Mucosa of descending colon (tissue), 3 donors: ENCODE measurements around the gene DLGAP1. TPM values are rescaled to one million over a fixed set of nuclear protein-coding genes. Genes with fewer than 3 reads are reported as not detected.

Source experiments
- ATAC-seq: fragments of 200-7000 bp; cut with Tn5 transposase; one replicate; pipeline ENCODE4 v1.9.1; 2020; ENCODE audit warnings: mild to moderate bottlenecking, moderate library complexity
- DNase-seq, 3 donors: peaks; one replicate each; pipeline ENCODE4 v3.0.0-alpha.2; 2020
- H3K36me3 ChIP-seq: fragments of 200-600 bp; one replicate; pipeline ENCODE4 v1.8.0; 2021; ENCODE audit warnings: low read depth, mild to moderate bottlenecking
- H3K4me1 ChIP-seq: fragments of 200-600 bp; one replicate; pipeline ENCODE4 v1.8.0; 2021; ENCODE audit warnings: low read depth, mild to moderate bottlenecking
- H3K4me3 ChIP-seq: fragments of 200-600 bp; one replicate; pipeline ENCODE4 v1.8.0; 2021; ENCODE audit warnings: mild to moderate bottlenecking
- H3K9me3 ChIP-seq: fragments of 200-600 bp; one replicate; pipeline ENCODE4 v1.8.0; 2021; ENCODE audit warnings: mild to moderate bottlenecking
- intact Hi-C, 2 donors: fragments of 100-400 bp; cut with DNase I in 1 of 2; cut with micrococcal nuclease in 1 of 2; formaldehyde crosslinking; loops; one replicate each; pipeline versions ENCODE4 v1.11.0 to v1.11.1; 2022; cut with DNase I, micrococcal nuclease
- total RNA-seq, 3 donors: library from RNA; stranded (reverse); fragmentation: NEBNext Ultra II Directional in 2 of 3; extraction: Animal tissue kit (Norgen Biotek cat#: 25700) in 2 of 3; gene quantifications; one replicate each; pipeline versions ENCODE4 v1.2.1 to v1.2.4, GENCODE V29; 2021 to 2023
- TF ChIP-seq, protein P1 (sequence below): fragments of 200-600 bp; IDR thresholded peaks from one replicate; pipeline ENCODE4 v1.8.0; 2022; ENCODE audit warnings: antibody characterized with exemption, mild to moderate bottlenecking
- donor health status: DM: no; HTN: no; CAD: no; lungs with moderate emphysema.
- donor health status: DM: no; HTN: no; CAD: no.
- donor health status: DM: no; HTN: yes; CAD: no.

DLGAP1 gene
- total RNA-seq, 3 donors from 2014 or later, result 0.46 to 6.8 (median 4.1) TPM

DNA sequence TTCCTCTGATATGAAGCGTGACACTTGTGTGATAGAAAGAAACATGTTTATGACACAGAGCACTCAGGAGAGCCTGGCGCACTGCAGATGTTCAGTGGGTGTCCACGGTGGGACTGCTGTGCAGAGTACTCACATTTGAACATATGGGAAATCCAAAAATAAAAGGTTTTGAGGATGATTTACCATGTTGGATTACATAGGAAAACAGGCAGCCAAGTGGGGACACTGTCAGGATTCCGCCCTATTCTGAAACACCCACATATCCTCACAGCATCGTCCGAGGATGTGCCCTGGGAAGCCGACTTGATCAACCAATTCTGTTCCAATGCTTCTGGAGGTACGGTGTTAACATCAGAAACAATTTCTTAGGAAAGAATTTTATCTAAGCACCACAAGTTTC lies 741.4 kb downstream of the DLGAP1 start:
- Histone ChIP-seq H3K9me3 (no peaks in the 10 kb centered on the region), H3K4me1 (peaks cover 10% of the 10 kb centered on the region), H3K36me3 (no peaks in the 10 kb centered on the region), H3K4me3 (no peak overlapping the region)
- ATAC-seq, result no peak
- no peak for DNase-seq
- intact Hi-C loops, result no loop called here
- TF ChIP-seq, protein P1, sequence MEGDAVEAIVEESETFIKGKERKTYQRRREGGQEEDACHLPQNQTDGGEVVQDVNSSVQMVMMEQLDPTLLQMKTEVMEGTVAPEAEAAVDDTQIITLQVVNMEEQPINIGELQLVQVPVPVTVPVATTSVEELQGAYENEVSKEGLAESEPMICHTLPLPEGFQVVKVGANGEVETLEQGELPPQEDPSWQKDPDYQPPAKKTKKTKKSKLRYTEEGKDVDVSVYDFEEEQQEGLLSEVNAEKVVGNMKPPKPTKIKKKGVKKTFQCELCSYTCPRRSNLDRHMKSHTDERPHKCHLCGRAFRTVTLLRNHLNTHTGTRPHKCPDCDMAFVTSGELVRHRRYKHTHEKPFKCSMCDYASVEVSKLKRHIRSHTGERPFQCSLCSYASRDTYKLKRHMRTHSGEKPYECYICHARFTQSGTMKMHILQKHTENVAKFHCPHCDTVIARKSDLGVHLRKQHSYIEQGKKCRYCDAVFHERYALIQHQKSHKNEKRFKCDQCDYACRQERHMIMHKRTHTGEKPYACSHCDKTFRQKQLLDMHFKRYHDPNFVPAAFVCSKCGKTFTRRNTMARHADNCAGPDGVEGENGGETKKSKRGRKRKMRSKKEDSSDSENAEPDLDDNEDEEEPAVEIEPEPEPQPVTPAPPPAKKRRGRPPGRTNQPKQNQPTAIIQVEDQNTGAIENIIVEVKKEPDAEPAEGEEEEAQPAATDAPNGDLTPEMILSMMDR, result no peak

DNA sequence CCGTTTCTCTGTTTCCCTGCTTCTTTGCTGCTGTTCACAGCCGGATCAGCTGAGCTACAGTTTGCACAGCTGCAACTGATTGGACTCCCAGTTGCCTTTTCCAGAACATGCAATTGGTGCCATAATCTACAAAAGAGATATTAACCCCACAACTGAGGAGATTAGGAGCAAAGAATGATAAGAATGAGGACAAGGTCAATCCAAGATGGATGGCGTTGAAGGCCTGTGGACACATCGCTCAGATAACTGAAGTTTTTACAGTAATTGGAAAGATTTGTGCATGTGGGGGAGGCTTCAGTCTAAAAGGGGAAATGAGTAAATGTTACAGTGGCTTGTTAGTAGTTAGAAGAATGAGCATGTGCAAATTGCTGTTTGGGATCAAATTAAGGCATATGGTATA lies 741.9 kb downstream of the DLGAP1 start:
- ATAC-seq, result no peak
- intact Hi-C loops, result no loop called here
- no peak for DNase-seq
- H3K4me1 ChIP-seq, result peaks cover 10% of the 10 kb centered on the region
- H3K36me3 ChIP-seq, result no peaks in the 10 kb centered on the region
- TF ChIP-seq, protein P1, result no peak
- no peaks in the 10 kb centered on the region for H3K9me3 ChIP-seq
- H3K4me3 ChIP-seq, result no peak overlapping the region

DNA sequence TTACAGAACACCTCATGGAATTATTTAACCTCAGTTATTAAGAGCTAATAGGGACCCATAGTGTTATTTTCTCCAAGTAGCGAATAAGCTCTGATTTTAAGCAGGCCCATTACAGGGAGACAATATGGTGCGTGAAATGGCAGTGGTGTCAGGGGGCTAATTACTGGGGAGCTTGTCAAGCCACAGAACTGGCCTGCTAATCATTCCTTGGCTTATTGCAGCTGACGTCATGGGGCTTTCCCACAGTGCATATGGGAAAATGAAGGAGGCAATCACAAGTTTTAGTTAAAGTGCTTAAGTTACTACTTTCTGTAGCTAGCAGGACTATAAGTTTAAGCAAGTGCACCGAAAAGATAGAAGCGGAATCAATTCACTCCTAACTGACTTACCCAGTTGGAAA lies 742.6 kb downstream of the DLGAP1 start:
- H3K36me3 ChIP-seq, result no peaks in the 10 kb centered on the region
- no peak overlapping the region for H3K4me3 ChIP-seq
- intact Hi-C loops, result no loop called here
- ATAC-seq, result no peak
- TF ChIP-seq, protein P1, result no peak
- DNase-seq, result peak in 1 of 3 donors; percentile 42
- H3K4me1 ChIP-seq, result peaks cover 10% of the 10 kb centered on the region
- no peaks in the 10 kb centered on the region for H3K9me3 ChIP-seq

DNA sequence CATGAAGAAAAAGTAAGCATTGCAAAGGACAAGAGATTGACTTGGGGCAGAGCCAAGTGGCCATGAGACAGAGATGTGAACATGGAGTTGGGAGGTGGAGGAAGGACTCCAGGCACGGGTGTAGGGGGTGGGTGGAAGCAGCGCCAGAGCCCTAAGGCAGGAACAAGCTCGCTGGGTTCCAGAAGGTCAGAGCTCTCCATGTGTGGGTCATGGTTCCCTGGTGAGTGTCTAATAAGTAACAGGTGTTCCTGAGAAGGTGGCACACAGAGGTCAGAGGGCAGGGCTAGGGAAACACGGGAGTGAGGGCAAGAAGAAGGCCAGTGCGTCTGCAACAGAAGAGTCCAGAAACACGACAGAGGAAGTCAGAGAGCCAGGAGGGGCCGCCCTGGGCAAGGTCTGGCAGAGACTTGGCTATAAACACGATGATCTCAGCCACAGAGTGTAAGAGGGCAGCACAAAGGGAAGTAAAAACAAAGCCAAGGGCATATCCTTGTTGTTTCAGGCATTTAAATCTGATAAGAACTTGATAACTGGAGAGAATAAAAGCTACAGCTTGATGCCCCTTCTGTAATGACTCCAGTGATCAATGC lies 744.3 kb downstream of the DLGAP1 start:
- intact Hi-C loops, result no loop called here
- TF ChIP-seq, protein P1, result no peak
- Histone ChIP-seq H3K4me1 (peaks cover 10% of the 10 kb centered on the region), H3K9me3 (no peaks in the 10 kb centered on the region), H3K36me3 (no peaks in the 10 kb centered on the region), H3K4me3 (no peak overlapping the region)
- ATAC-seq (peak; percentile 98), DNase-seq (peak; percentile 86 to 88 (median 86))

DNA sequence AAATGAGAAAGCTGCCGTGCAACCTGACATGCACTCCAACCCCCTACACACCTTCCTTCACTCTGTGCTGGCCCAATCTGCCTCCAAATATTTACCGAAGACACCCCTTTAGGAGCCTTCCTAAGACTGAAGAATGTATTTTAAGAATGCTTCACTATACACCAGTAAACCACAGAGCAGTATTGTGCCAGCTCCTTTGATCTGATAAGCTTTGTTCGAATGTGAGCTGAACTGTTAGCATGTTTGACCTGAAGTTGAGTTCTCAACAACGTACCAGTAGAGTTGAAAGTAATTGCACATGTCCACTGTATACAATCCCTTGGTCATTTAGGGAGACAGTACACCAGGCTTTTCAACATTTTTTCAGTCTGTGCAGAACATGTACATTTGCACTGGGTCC lies 745.9 kb downstream of the DLGAP1 start:
- DNase-seq (no peak), ATAC-seq (no peak)
- H3K4me3 ChIP-seq, result no peak overlapping the region
- TF ChIP-seq, protein P1, result no peak
- H3K9me3 ChIP-seq, result no peaks in the 10 kb centered on the region
- H3K4me1 ChIP-seq, result peaks cover 8% of the 10 kb centered on the region
- no peaks in the 10 kb centered on the region for H3K36me3 ChIP-seq
- intact Hi-C loops, result loop anchor here (10.0 kb wide), 2 partner anchors 166 to 286 kb away; no protein-coding TSS in a partner anchor
